Measurements from ENCODE around the gene IGSF8. TPM values are rescaled to one million over a fixed set of nuclear protein-coding genes. Genes with fewer than 3 reads are reported as not detected.
A peak's percentile ranks its signal among the peaks of the same experiment; 100 is the strongest.

Gene IGSF8
- total RNA-seq, 1 donor from 2014 or later = 28.4 TPM

DNA sequence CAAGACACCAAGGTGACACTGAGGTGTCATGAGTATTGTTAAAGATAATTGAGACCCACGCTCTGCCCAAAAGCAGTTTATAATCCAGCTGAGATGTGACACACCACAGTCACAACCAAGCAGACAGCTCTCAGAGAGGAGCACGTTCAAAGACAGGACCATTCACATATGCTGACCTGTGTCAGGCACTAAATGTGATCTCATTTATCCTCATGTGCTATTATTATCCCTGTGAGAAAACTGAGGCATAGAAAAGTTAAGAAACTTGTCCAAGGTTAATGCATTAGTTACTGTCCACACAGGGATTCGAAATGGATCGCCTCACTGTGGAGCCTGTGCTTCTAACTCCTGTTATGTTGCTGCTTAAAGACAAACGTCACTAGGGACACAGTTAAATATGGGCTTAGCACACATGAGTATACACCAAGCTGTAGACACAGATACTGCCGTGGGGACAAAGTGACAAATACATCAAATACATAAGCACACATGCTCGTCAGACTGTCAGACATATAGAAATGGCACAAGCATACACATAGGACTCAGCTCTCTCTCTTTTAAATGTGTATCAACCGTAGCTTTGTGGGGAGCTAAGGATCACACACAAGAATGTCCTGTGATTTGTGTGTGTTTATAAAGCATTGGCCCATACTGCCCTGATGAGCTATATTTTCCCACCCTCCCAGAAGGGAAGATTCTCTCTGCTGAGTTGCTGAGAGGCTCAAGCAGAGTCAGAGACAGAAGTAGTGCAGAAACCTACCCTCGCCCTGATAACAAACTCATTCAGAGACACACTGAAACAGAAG lies 3.5 kb upstream of the IGSF8 start:
- Mint-ChIP-seq H3K27ac (ENCODE audit: unreplicated experiment) (peak overlapping the region; percentile 5), H3K27me3 (ENCODE audit: low read depth) (no peaks in the 10 kb centered on the region), H3K4me1 (peaks cover 66% of the 10 kb centered on the region), H3K9me3 (no peaks in the 10 kb centered on the region), H3K4me3 (peak overlapping the region; percentile 27), H3K36me3 (ENCODE audit: low read depth) (no peaks in the 10 kb centered on the region)
- TF ChIP-seq, protein P1, sequence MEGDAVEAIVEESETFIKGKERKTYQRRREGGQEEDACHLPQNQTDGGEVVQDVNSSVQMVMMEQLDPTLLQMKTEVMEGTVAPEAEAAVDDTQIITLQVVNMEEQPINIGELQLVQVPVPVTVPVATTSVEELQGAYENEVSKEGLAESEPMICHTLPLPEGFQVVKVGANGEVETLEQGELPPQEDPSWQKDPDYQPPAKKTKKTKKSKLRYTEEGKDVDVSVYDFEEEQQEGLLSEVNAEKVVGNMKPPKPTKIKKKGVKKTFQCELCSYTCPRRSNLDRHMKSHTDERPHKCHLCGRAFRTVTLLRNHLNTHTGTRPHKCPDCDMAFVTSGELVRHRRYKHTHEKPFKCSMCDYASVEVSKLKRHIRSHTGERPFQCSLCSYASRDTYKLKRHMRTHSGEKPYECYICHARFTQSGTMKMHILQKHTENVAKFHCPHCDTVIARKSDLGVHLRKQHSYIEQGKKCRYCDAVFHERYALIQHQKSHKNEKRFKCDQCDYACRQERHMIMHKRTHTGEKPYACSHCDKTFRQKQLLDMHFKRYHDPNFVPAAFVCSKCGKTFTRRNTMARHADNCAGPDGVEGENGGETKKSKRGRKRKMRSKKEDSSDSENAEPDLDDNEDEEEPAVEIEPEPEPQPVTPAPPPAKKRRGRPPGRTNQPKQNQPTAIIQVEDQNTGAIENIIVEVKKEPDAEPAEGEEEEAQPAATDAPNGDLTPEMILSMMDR (conservative IDR thresholded peaks at IDR 0.05) = no peak
- no peak for DNase-seq (ENCODE audit: low read depth, low spot score)

DNA sequence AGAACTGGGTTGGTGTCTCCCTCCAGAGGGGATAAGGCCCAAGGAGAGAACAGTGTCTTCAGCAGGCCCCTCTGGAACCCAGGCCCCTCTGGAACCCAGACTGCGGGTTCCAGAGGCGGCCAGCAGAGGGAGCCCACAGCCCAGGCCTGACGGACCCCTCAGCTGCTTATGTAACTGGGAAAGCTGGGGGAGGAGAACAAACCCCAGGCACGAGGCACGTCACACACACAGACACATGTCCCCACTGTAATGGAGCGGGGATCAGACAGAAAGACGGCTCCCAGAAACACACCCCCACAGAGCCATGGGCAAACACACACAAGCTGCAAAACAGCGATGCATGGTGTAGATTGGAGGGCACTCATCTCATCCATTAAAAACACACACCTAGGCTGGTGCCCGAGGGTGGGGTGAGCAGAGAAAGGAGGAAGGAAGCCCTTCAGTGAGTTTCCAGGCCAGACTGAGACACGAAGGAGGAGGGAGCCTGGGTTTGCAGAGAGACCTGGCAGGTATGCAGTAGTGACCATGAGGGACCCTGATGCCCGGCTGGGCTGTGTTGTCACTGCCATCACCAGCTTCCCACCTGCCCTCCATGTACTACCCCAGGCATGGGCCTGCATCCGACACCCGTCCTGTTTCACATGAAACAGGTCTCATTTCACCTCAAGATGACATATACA lies 2.8 kb upstream of the IGSF8 start:
- TF ChIP-seq, protein P1 (conservative IDR thresholded peaks at IDR 0.05) = peak; percentile 92
- Mint-ChIP-seq H3K4me1 (peaks cover 66% of the 10 kb centered on the region), H3K4me3 (peak overlapping the region; percentile 54), H3K27me3 (ENCODE audit: low read depth) (no peaks in the 10 kb centered on the region), H3K9me3 (no peaks in the 10 kb centered on the region), H3K36me3 (ENCODE audit: low read depth) (no peaks in the 10 kb centered on the region), H3K27ac (ENCODE audit: unreplicated experiment) (peak overlapping the region; percentile 58)
- DNase-seq (ENCODE audit: low read depth, low spot score) = peak; percentile 78

DNA sequence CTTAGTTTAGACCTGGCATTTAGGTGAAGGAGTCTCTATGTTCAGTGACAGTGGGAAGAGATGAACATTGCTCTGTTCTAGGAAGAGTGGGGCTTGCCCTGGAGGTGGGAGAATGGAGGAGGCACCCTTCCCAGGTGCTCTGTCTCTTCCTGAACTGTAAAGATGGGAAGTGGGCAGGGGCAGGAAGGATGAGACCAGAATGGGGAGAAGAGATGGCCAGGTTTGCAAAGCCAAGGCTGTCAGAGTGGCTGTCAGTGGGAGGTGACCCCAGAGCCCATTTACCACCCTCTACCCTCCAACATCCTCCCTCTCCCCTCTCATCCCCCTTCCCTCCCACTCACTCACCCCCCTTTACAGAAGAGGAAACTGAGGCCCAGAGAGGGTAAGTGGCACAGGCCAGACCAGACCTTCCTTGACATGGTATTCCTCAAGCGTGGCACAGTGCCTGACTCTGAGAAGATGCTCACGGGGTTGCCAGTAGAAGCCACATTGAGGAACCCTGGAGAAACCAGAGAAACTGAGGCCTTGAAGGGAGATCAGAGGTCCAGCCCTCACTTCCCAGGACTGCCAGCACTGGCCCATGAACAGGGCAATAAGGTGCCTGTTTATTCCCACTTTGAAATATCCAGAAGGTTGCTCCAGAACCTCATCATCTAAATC lies 1.4 kb upstream of the IGSF8 start:
- H3K36me3 Mint-ChIP-seq (ENCODE audit: low read depth) = no peaks in the 10 kb centered on the region
- H3K4me3 Mint-ChIP-seq = peak overlapping the region; percentile 80
- DNase-seq (ENCODE audit: low read depth, low spot score) = no peak
- H3K4me1 Mint-ChIP-seq = peaks cover 69% of the 10 kb centered on the region
- no peak overlapping the region for H3K27ac Mint-ChIP-seq (ENCODE audit: unreplicated experiment)
- no peaks in the 10 kb centered on the region for H3K9me3 Mint-ChIP-seq
- TF ChIP-seq, protein P1 (conservative IDR thresholded peaks at IDR 0.05) = no peak
- H3K27me3 Mint-ChIP-seq (ENCODE audit: low read depth) = no peaks in the 10 kb centered on the region

DNA sequence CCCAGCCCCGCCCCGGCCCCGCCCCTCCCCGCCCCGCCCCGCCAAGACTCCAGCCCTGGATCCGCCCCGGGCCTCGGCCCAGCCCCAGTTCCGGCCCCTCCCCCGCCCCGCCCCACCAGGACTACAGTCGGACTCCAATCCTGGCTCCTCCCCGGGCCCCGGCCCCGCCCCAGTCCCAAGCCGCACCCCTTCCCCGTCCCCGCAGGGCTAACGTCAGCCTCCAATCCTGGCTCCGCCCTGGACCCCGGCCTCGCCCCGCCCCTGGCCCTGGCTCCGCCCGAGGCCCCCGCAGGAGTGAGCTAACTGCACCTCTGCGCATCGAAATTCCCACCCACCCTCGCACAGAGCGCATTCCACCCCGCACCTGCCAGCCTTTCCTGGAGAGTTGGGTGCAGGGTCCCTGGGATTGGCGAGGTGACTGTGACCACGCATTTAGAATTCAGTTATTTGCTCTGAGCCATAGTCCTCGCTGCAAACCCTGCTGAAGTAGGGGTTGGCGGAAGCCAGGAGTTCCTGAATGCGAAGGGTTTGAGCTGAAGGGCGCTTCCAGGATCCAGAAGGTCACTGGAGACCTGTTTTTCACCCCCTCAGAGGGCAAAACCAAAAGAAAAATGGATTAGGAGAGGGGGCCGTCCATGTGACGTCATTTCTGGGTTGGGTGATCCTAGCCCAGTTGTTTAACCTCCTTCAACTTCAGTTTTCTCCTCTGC lies 588 bp upstream of the IGSF8 start:
- peak overlapping the region; percentile 53 for H3K27ac Mint-ChIP-seq (ENCODE audit: unreplicated experiment)
- no peaks in the 10 kb centered on the region for H3K9me3 Mint-ChIP-seq
- DNase-seq (ENCODE audit: low read depth, low spot score) = peak; percentile 93
- peak overlapping the region; percentile 80 for H3K4me3 Mint-ChIP-seq
- no peaks in the 10 kb centered on the region for H3K27me3 Mint-ChIP-seq (ENCODE audit: low read depth)
- peaks cover 68% of the 10 kb centered on the region for H3K4me1 Mint-ChIP-seq
- no peaks in the 10 kb centered on the region for H3K36me3 Mint-ChIP-seq (ENCODE audit: low read depth)
- TF ChIP-seq, protein P1 (conservative IDR thresholded peaks at IDR 0.05) = no peak
